Neural progenitor cell (in vitro differentiated cells): ENCODE results near the gene OSBPL8. TPM values are rescaled to one million over a fixed set of nuclear protein-coding genes. Genes with fewer than 3 reads are reported as not detected.
"Not testable (repeated sequence)": the region's sequence is repeated elsewhere in the genome, so short reads cannot be mapped to it uniquely, and the experiment has no call there.

Source experiments
- DNase-seq: peaks from one replicate; pipeline ENCODE4 v3.0.0-alpha.2; 2016; ENCODE audit warnings: low spot score
- H2AFZ ChIP-seq: fragments of 200-600 bp; sonication (generic); replicated peaks from 2 replicates; pipeline ENCODE4 v1.6.1; 2016; ENCODE audit warnings: antibody characterized with exemption
- H3F3A ChIP-seq: fragments of 200-600 bp; sonication (generic); 2 replicates; pipeline ENCODE4 v1.6.1; 2016; ENCODE audit warnings: antibody characterized with exemption, low read depth
- H3K27ac ChIP-seq: fragments of 200-600 bp; sonication (generic); 2 replicates; pipeline ENCODE4 v1.5.1; 2016; ENCODE audit warnings: mild to moderate bottlenecking
- H3K27me3 ChIP-seq: fragments of 200-600 bp; sonication (generic); 2 replicates; pipeline ENCODE4 v1.6.1; 2016; ENCODE audit warnings: mild to moderate bottlenecking, moderate library complexity
- H3K36me3 ChIP-seq: fragments of 200-600 bp; sonication (generic); 2 replicates; pipeline ENCODE4 v1.5.1; 2016
- H3K4me1 ChIP-seq: fragments of 200-600 bp; sonication (generic); 2 replicates; pipeline ENCODE4 v1.6.1; 2016; ENCODE audit warnings: mixed run types
- H3K4me2 ChIP-seq: fragments of 200-600 bp; sonication (generic); 2 replicates; pipeline ENCODE4 v1.6.1; 2016
- H3K4me3 ChIP-seq: fragments of 200-600 bp; sonication (generic); 2 replicates; pipeline ENCODE4 v1.5.1; 2016
- H3K79me2 ChIP-seq: fragments of 200-600 bp; sonication (generic); 2 replicates; pipeline ENCODE4 v1.6.1; 2016; ENCODE audit warnings: low read depth
- H3K9ac ChIP-seq: fragments of 200-600 bp; sonication (generic); 2 replicates; pipeline ENCODE4 v1.6.1; 2016
- H3K9me3 ChIP-seq: fragments of 200-600 bp; sonication (generic); 2 replicates; pipeline ENCODE4 v1.5.1; 2016; ENCODE audit warnings: low read depth
- H4K20me1 ChIP-seq: fragments of 200-600 bp; sonication (generic); 2 replicates; pipeline ENCODE4 v1.6.1; 2016; ENCODE audit warnings: low read depth
- H3K27ac Mint-ChIP-seq: 3 replicates; pipeline ENCODE4 v1.8.0; 2021; ENCODE audit warnings: mixed read lengths
- H3K27me3 Mint-ChIP-seq: 2 replicates; pipeline ENCODE4 v1.8.0; 2022; ENCODE audit warnings: low read depth, mild to moderate bottlenecking, inconsistent platforms, moderate library complexity, mixed read lengths; ENCODE audit not compliant: insufficient read depth
- H3K36me3 Mint-ChIP-seq: 3 replicates; pipeline ENCODE4 v1.8.0; 2021; ENCODE audit warnings: mixed read lengths
- H3K4me1 Mint-ChIP-seq: 3 replicates; pipeline ENCODE4 v1.8.0; 2021; ENCODE audit warnings: mixed read lengths
- H3K4me3 Mint-ChIP-seq: 3 replicates; pipeline ENCODE4 v1.8.0; 2021; ENCODE audit warnings: mild to moderate bottlenecking, moderate library complexity, mixed read lengths
- H3K9me3 Mint-ChIP-seq: 3 replicates; pipeline ENCODE4 v1.8.0; 2020; ENCODE audit warnings: mixed read lengths
- CTCF ChIP-seq: fragments of 200-600 bp; sonication (generic); IDR thresholded peaks from 2 replicates; pipeline ENCODE4 v1.5.1; 2017; ENCODE audit warnings: antibody characterized with exemption, mild to moderate bottlenecking
- EZH2 ChIP-seq: fragments of 200-600 bp; sonication (generic); IDR thresholded peaks from 2 replicates; pipeline ENCODE4 v1.6.1; 2017; ENCODE audit warnings: antibody characterized with exemption, mild to moderate bottlenecking, moderate library complexity
- EZH2phosphoT487 ChIP-seq: fragments of 200-600 bp; sonication (generic); IDR thresholded peaks from 2 replicates; pipeline ENCODE4 v1.6.1; 2017; ENCODE audit warnings: antibody characterized with exemption
- total RNA-seq: library from RNA; depleted of rRNA; stranded (reverse); fragments of >200 nt; gene quantifications from 2 replicates; pipeline ENCODE4 v1.2.3, GENCODE V29; 2015; ENCODE audit warnings: low replicate concordance

The OSBPL8 gene
- total RNA-seq, 1 donor from 2014 or later: 93.6 TPM

DNA sequence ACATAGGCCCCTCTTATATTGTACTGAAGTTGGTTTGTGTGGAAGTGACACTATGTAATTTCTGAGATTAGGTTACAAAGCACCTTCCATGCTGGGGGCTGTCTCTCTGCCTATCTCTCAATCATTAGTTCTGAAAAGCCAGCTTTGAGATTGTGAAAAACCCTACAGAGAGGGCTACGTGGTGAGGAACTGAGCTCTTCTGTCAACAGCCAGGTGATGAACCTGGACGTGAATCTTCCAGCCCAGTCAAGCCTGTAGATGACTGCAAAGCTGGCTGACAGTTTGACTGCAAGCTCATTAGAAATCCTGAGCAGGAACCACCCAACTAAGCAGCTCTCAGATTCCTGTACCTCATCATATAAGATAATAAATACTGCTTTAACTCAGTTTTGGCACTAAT is 175.0 kb downstream of the OSBPL8 start:
- Mint-ChIP-seq H3K9me3 (no peaks in the 10 kb centered on the region), H3K27ac (no peak overlapping the region), H3K4me1 (no peaks in the 10 kb centered on the region)

DNA sequence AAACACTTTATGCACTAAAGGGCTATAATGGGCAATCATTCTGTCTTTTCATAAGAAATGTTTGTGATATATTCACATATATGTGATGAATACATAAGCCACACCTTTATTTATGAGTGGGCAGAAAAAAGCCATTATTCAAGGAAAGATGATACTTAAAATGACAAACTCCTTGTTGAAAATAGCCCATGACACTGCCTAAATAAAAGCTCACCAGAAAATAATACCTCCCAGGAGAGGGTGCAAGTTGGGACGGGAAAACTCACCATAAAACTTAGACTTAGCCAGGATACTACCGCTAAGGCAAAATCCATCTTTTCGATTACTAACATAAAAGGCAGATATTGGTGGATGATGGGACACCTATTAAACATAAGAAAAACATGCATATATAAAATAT is 175.6 kb downstream of the OSBPL8 start:
- H3K36me3 ChIP-seq: peaks cover 12% of the 10 kb centered on the region
- no peaks in the 10 kb centered on the region for H3K9me3 ChIP-seq
- H2AFZ ChIP-seq: no peak overlapping the region
- H3K4me2 ChIP-seq: no peak overlapping the region
- Mint-ChIP-seq H3K27me3 (no peaks in the 10 kb centered on the region), H3K4me1 (no peaks in the 10 kb centered on the region), H3K4me3 (no peak overlapping the region), H3K9me3 (no peaks in the 10 kb centered on the region), H3K36me3 (peaks cover 8% of the 10 kb centered on the region), H3K27ac (no peak overlapping the region)
- no peaks in the 10 kb centered on the region for H3K79me2 ChIP-seq
- H3F3A ChIP-seq: no peaks in the 10 kb centered on the region
- no peak for DNase-seq
- no peak for TF ChIP-seq CTCF
- no peak for TF ChIP-seq EZH2
- no peak for TF ChIP-seq EZH2phosphoT487
- no peaks in the 10 kb centered on the region for H3K27me3 ChIP-seq
- no peaks in the 10 kb centered on the region for H3K4me1 ChIP-seq
- no peak overlapping the region for H3K4me3 ChIP-seq
- H4K20me1 ChIP-seq: no peaks in the 10 kb centered on the region
- no peak overlapping the region for H3K9ac ChIP-seq
- H3K27ac ChIP-seq: no peak overlapping the region

More for the DNA sequence above, 175.0 kb downstream of the OSBPL8 start:
- no peaks in the 10 kb centered on the region for H3K79me2 ChIP-seq
- H3K4me2 ChIP-seq: no peak overlapping the region
- Mint-ChIP-seq H3K36me3 (peaks cover 12% of the 10 kb centered on the region), H3K27me3 (no peaks in the 10 kb centered on the region), H3K4me3 (no peak overlapping the region)
- TF ChIP-seq EZH2phosphoT487: no peak
- TF ChIP-seq CTCF: no peak
- no peak for TF ChIP-seq EZH2
- no peaks in the 10 kb centered on the region for H3F3A ChIP-seq
- H3K9me3 ChIP-seq: no peaks in the 10 kb centered on the region
- no peaks in the 10 kb centered on the region for H4K20me1 ChIP-seq
- no peak overlapping the region for H2AFZ ChIP-seq
- no peak for DNase-seq
- no peak overlapping the region for H3K9ac ChIP-seq
- no peak overlapping the region for H3K4me3 ChIP-seq
- H3K27ac ChIP-seq: no peak overlapping the region
- peaks cover 11% of the 10 kb centered on the region for H3K36me3 ChIP-seq
- no peaks in the 10 kb centered on the region for H3K4me1 ChIP-seq
- no peaks in the 10 kb centered on the region for H3K27me3 ChIP-seq

DNA sequence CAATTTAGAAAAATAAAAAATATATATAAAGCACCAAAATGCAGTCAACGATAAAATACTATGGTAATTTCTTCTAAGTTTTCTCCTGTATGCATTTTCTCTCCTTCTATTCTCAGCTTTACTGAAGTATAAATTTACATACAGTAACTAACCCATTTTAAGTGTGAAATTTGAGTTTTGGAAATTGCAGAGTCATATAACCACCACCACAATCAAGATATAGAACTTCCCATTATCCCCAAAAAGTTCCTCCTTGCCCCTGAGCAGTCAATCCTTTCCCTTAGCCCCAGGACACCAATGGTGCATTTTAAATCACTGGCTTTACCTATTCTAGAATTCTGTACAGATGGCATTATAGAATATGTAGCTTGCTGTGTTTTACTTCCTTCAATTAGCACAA is 180.3 kb downstream of the OSBPL8 start:
- no peak overlapping the region for H3K4me3 Mint-ChIP-seq
- Histone ChIP-seq H2AFZ (no peak overlapping the region), H3K4me2 (no peak overlapping the region), H3K27ac (no peak overlapping the region), H3K27me3 (no peaks in the 10 kb centered on the region), H3K9me3 (no peaks in the 10 kb centered on the region), H4K20me1 (no peaks in the 10 kb centered on the region), H3K79me2 (no peaks in the 10 kb centered on the region), H3F3A (no peaks in the 10 kb centered on the region), H3K36me3 (peaks cover 20% of the 10 kb centered on the region), H3K4me1 (no peaks in the 10 kb centered on the region), H3K4me3 (no peak overlapping the region), H3K9ac (no peak overlapping the region)
- H3K9me3 Mint-ChIP-seq: no peaks in the 10 kb centered on the region
- H3K27me3 Mint-ChIP-seq: no peaks in the 10 kb centered on the region
- H3K27ac Mint-ChIP-seq: no peak overlapping the region
- H3K36me3 Mint-ChIP-seq: peaks cover 22% of the 10 kb centered on the region
- no peak for DNase-seq
- TF ChIP-seq EZH2: no peak
- no peak for TF ChIP-seq CTCF
- no peak for TF ChIP-seq EZH2phosphoT487
- no peaks in the 10 kb centered on the region for H3K4me1 Mint-ChIP-seq

DNA sequence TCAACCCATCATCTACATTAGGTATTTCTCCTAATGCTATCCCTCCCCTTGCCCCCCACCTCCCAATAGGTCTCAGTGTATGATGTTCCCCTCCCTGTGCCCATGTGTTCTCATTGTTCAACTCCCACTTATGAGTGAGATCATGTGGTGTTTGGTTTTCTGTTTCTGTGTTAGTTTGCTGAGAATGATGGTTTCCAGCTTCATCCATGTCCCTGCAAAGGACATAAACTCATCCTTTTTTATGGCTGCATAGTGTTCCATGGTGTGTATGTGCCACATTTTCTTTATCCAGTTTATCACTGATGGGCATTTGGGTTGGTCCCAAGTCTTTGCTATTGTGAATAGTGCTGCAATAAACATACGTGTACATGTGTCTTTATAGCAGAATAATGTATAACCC is 182.7 kb downstream of the OSBPL8 start:
- H3K36me3 ChIP-seq: peaks cover 20% of the 10 kb centered on the region
- not testable (repeated sequence) for H3K27ac ChIP-seq, H2AFZ ChIP-seq, H3K4me1 Mint-ChIP-seq, H3K27ac Mint-ChIP-seq, H3K27me3 Mint-ChIP-seq, H3K4me1 ChIP-seq, DNase-seq, H3K4me3 ChIP-seq, H4K20me1 ChIP-seq, H3K4me2 ChIP-seq, H3K79me2 ChIP-seq, H3K27me3 ChIP-seq, H3K9ac ChIP-seq, H3F3A ChIP-seq, H3K4me3 Mint-ChIP-seq, H3K9me3 ChIP-seq, H3K9me3 Mint-ChIP-seq
- peaks cover 18% of the 10 kb centered on the region for H3K36me3 Mint-ChIP-seq
